OCI-LY3 (cell line): Measurements from ENCODE around the gene LDLRAD4.

ENCODE experiments used
- H2AFZ ChIP-seq: fragments of 200-600, 300-600 bp; shearing (Covaris generic); 2 replicates; pipeline ENCODE4 v1.6.0; 2014; ENCODE audit warnings: antibody characterized with exemption, low read depth, low read length
- H3K27ac ChIP-seq: fragments of 200-600, 300-600 bp; sonication (generic); 2 replicates; pipeline ENCODE4 v1.5.1; 2014; ENCODE audit warnings: mild to moderate bottlenecking, low read length, moderate library complexity, mixed read lengths
- H3K27me3 ChIP-seq: fragments of 200-600, 300-600 bp; sonication (generic); 2 replicates; pipeline ENCODE4 v1.6.1; 2014; ENCODE audit warnings: low read depth, low read length, mixed read lengths
- H3K36me3 ChIP-seq: fragments of 200-600, 300-600 bp; sonication (generic); replicated peaks from 2 replicates; pipeline ENCODE3; 2014; ENCODE audit warnings: low read depth, low read length, mixed read lengths
- H3K4me1 ChIP-seq: fragments of 300-600, 200-600 bp; sonication (generic); 2 replicates; pipeline ENCODE4 v1.6.1; 2014; ENCODE audit warnings: low read length, mixed read lengths
- H3K4me2 ChIP-seq: fragments of 200-600, 300-600 bp; sonication (generic); 2 replicates; pipeline ENCODE4 v1.6.1; 2014; ENCODE audit warnings: low read length, mixed read lengths
- H3K4me3 ChIP-seq: fragments of 300-600, 200-600 bp; sonication (generic); 2 replicates; pipeline ENCODE4 v1.5.1; 2014; ENCODE audit warnings: antibody characterized with exemption, mild to moderate bottlenecking, low read length, moderate library complexity
- H3K79me2 ChIP-seq: fragments of 300-600, 200-600 bp; shearing (Covaris generic); 2 replicates; pipeline ENCODE4 v1.6.1; 2014; ENCODE audit warnings: mild to moderate bottlenecking, low read length, mixed read lengths
- H3K9ac ChIP-seq: fragments of 300-600, 200-600 bp; shearing (Covaris generic); 2 replicates; pipeline ENCODE4 v1.6.0; 2014; ENCODE audit warnings: mild to moderate bottlenecking, low read length, moderate library complexity
- H3K9me3 ChIP-seq: fragments of 200-600, 300-600 bp; shearing (Covaris generic); 2 replicates; pipeline ENCODE4 v1.6.1; 2014; ENCODE audit warnings: low read length, mixed read lengths; ENCODE audit not compliant: insufficient read depth
- H4K20me1 ChIP-seq: fragments of 200-600, 300-600 bp; sonication (generic); 2 replicates; pipeline ENCODE4 v1.6.1; 2016; ENCODE audit warnings: low read length, mixed read lengths; ENCODE audit not compliant: insufficient read depth
- CTCF ChIP-seq: fragments of 200-600, 300-600 bp; sonication (generic); IDR thresholded peaks from 2 replicates; pipeline ENCODE4 v1.5.1; 2014; ENCODE audit warnings: antibody characterized with exemption, low read length, low read depth
- EZH2phosphoT487 ChIP-seq: fragments of 200-600 bp; shearing (Covaris generic); IDR thresholded peaks from 2 replicates; pipeline ENCODE4 v1.6.1; 2018; ENCODE audit warnings: antibody characterized with exemption, mixed run types, low read depth

The LDLRAD4 gene

GRCh38 chr18:13392029-13392750 lies 173.6 kb downstream of the LDLRAD4 start:
- Histone ChIP-seq H3K27ac (no peak overlapping the region), H3K79me2 (no peaks in the 10 kb centered on the region), H3K4me1 (no peaks in the 10 kb centered on the region), H4K20me1 (no peaks in the 10 kb centered on the region), H3K9ac (no peak overlapping the region), H3K36me3 (no peaks in the 10 kb centered on the region), H3K27me3 (peaks cover 35% of the 10 kb centered on the region), H3K4me3 (no peak overlapping the region), H3K9me3 (no peaks in the 10 kb centered on the region), H2AFZ (no peak overlapping the region), H3K4me2 (no peak overlapping the region)
- TF ChIP-seq CTCF (no peak), EZH2phosphoT487 (no peak)

- TF ChIP-seq CTCF, result no peak
- TF ChIP-seq EZH2phosphoT487, result no peak
- Histone ChIP-seq H4K20me1 (no peaks in the 10 kb centered on the region), H3K36me3 (no peaks in the 10 kb centered on the region), H3K9me3 (no peaks in the 10 kb centered on the region), H3K27me3 (peaks cover 35% of the 10 kb centered on the region), H3K4me2 (no peak overlapping the region), H3K4me1 (no peaks in the 10 kb centered on the region), H3K4me3 (no peak overlapping the region), H2AFZ (no peak overlapping the region), H3K27ac (no peak overlapping the region), H3K9ac (no peak overlapping the region), H3K79me2 (no peaks in the 10 kb centered on the region)
Observed at GRCh38 chr18:13392899-13393298, 174.3 kb downstream of the LDLRAD4 start.

GRCh38 chr18:13393338-13393737 lies 174.8 kb downstream of the LDLRAD4 start:
- no peak overlapping the region for H3K4me2 ChIP-seq
- no peak overlapping the region for H3K27ac ChIP-seq
- H3K79me2 ChIP-seq, result no peaks in the 10 kb centered on the region
- no peaks in the 10 kb centered on the region for H4K20me1 ChIP-seq
- no peaks in the 10 kb centered on the region for H3K9me3 ChIP-seq
- no peak overlapping the region for H3K4me3 ChIP-seq
- H3K4me1 ChIP-seq, result no peaks in the 10 kb centered on the region
- no peaks in the 10 kb centered on the region for H3K36me3 ChIP-seq
- H3K27me3 ChIP-seq, result peaks cover 35% of the 10 kb centered on the region
- no peak overlapping the region for H2AFZ ChIP-seq
- no peak overlapping the region for H3K9ac ChIP-seq
- TF ChIP-seq CTCF (no peak), EZH2phosphoT487 (no peak)

- Histone ChIP-seq H3K4me3 (no peak overlapping the region), H3K27me3 (peaks cover 30% of the 10 kb centered on the region), H3K4me1 (no peaks in the 10 kb centered on the region), H3K79me2 (no peaks in the 10 kb centered on the region), H3K4me2 (no peak overlapping the region), H3K9ac (no peak overlapping the region), H4K20me1 (no peaks in the 10 kb centered on the region), H3K9me3 (no peaks in the 10 kb centered on the region), H2AFZ (no peak overlapping the region), H3K36me3 (no peaks in the 10 kb centered on the region), H3K27ac (no peak overlapping the region)
- TF ChIP-seq EZH2phosphoT487 (no peak), CTCF (no peak)
Observed at GRCh38 chr18:13394801-13395200, 176.2 kb downstream of the LDLRAD4 start.
